Ovary (tissue), 9 donors: ENCODE measurements around the gene CEP131. TPM values are rescaled to one million over a fixed set of nuclear protein-coding genes. Genes with fewer than 3 reads are reported as not detected.

Experiments
- DNase-seq, 5 donors: peaks; one replicate each; pipeline ENCODE4 v3.0.0-alpha.2; 2019 to 2020
- H3K27ac ChIP-seq, 2 donors: fragments of 200-600 bp; one replicate each; pipeline versions ENCODE4 v1.5.1 to v1.8.0; 2019 to 2022
- H3K27me3 ChIP-seq: fragments of 200-600 bp; one replicate; pipeline ENCODE4 v1.8.0; 2022
- H3K36me3 ChIP-seq: fragments of 200-600 bp; sonication (generic); one replicate; pipeline ENCODE4 v1.5.1; 2019
- H3K4me1 ChIP-seq: one replicate; pipeline ENCODE4 v1.8.1; 2013; ENCODE audit warnings: mild to moderate bottlenecking, moderate library complexity; ENCODE audit not compliant: insufficient read depth
- H3K4me3 ChIP-seq: fragments of 200-600 bp; sonication (generic); one replicate; pipeline ENCODE4 v1.5.1; 2017
- H3K9me3 ChIP-seq, 2 donors: fragments of 200-600 bp in 1 of 2; sonication (generic) in 1 of 2; one replicate each; pipeline versions ENCODE4 v1.5.1 to v1.8.1; 2013 to 2019; ENCODE audit warnings: mild to moderate bottlenecking in 1 of 2, moderate library complexity in 1 of 2
- EP300 ChIP-seq: sonication (generic); formaldehyde crosslinking; IDR thresholded peaks from one replicate; pipeline ENCODE4 v1.6.1; 2017; ENCODE audit warnings: antibody characterized with exemption
- POLR2A ChIP-seq: fragments of 450-650 bp; IDR thresholded peaks from one replicate; pipeline ENCODE4 v1.6.1; 2017; ENCODE audit warnings: antibody characterized with exemption, mild to moderate bottlenecking, moderate library complexity
- WGBS, 3 donors: extraction: QIAGEN DNeasy Blood & Tissue Kit in 1 of 3; methylation state at CpG; one replicate each; pipeline versions ENCODE4 v1.1.5 to v1.1.7; 2013 to 2017; 5-methylcytosine and 5-hydroxymethylcytosine counted together
- intact Hi-C, 4 donors: fragments of 100-400 bp; cut with DNase I; formaldehyde crosslinking; loops; one replicate each; pipeline versions ENCODE4 v1.11.0 to v1.15.1; 2022 to 2023
- polyA plus RNA-seq, 2 donors: library from polyadenylated mRNA; stranded (reverse); fragments of 200-250 nt in 1 of 2; fragments of 350-450 nt in 1 of 2; fragmentation: Illumina TruSeq in 1 of 2; extraction: RNeasy Lipid Tissue Mini Kit (QIAGEN cat#74804) in 1 of 2; gene quantifications; one replicate each; pipeline ENCODE4 v1.2.3, GENCODE V29; 2013 to 2014
- total RNA-seq, 7 donors: library from RNA; depleted of rRNA in 2 of 7; stranded (reverse); fragments of >200 nt in 2 of 7; fragmentation: NEBNext Ultra II Directional in 3 of 7; extraction: Animal tissue kit (Norgen Biotek cat#: 25700) in 3 of 7; gene quantifications; one replicate each; pipeline versions ENCODE4 v1.1.0 to v1.2.4, GENCODE V29; 2016 to 2023
- TF ChIP-seq, protein P1 (sequence below), 3 donors: fragments of 450-650 bp in 2 of 3; fragments of 200-600 bp in 1 of 3; IDR thresholded peaks; one replicate each; pipeline versions ENCODE4 v1.5.1 to v1.8.0; 2016 to 2022; ENCODE audit warnings: antibody characterized with exemption in 3 of 3, mild to moderate bottlenecking in 1 of 3
- donor health status: DM: no; HTN: no; CAD: no; lungs with moderate emphysema.
- donor health status: DM: no; HTN: no; CAD: no.
- donor health status: Bipolar disorder and iron deficiency.
- donor health status: DM: yes; HTN: yes; CAD: no.
- donor health status: DM: no; HTN: no; CAD: no.
- donor health status: DM: yes; HTN: yes; CAD: no.

CEP131 gene
- total and polyA plus RNA-seq, 9 donors = 0.22 to 10.7 (median 8.8) TPM

GRCh38 chr17:81203136-81203535, 19.6 kb downstream of the CEP131 start:
- H3K4me1 ChIP-seq = no peaks in the 10 kb centered on the region
- no peak for DNase-seq
- H3K4me3 ChIP-seq = no peak overlapping the region
- intact Hi-C loops = loop anchor here in 1 of 4 donors (10.0 kb wide), 1 partner anchor 58 kb away; no protein-coding TSS in a partner anchor
- H3K27me3 ChIP-seq = no peaks in the 10 kb centered on the region
- WGBS, 3 donors = 91 to 94% (median 94%) methylated on average over 19 to 20 of the region's 20 CpGs
- no peak overlapping the region for H3K27ac ChIP-seq
- H3K36me3 ChIP-seq = no peaks in the 10 kb centered on the region
- TF ChIP-seq EP300 (no peak), POLR2A (no peak)
- TF ChIP-seq, protein P1, sequence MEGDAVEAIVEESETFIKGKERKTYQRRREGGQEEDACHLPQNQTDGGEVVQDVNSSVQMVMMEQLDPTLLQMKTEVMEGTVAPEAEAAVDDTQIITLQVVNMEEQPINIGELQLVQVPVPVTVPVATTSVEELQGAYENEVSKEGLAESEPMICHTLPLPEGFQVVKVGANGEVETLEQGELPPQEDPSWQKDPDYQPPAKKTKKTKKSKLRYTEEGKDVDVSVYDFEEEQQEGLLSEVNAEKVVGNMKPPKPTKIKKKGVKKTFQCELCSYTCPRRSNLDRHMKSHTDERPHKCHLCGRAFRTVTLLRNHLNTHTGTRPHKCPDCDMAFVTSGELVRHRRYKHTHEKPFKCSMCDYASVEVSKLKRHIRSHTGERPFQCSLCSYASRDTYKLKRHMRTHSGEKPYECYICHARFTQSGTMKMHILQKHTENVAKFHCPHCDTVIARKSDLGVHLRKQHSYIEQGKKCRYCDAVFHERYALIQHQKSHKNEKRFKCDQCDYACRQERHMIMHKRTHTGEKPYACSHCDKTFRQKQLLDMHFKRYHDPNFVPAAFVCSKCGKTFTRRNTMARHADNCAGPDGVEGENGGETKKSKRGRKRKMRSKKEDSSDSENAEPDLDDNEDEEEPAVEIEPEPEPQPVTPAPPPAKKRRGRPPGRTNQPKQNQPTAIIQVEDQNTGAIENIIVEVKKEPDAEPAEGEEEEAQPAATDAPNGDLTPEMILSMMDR (IDR thresholded peaks at IDR 0.05) = no peak
- H3K9me3 ChIP-seq = no peaks in the 10 kb centered on the region

GRCh38 chr17:81202318-81202717, 20.4 kb downstream of the CEP131 start:
- H3K27me3 ChIP-seq = no peaks in the 10 kb centered on the region
- H3K9me3 ChIP-seq = no peaks in the 10 kb centered on the region
- intact Hi-C loops = loop anchor here in 1 of 4 donors (10.0 kb wide), 1 partner anchor 58 kb away; no protein-coding TSS in a partner anchor
- no peaks in the 10 kb centered on the region for H3K36me3 ChIP-seq
- no peak for TF ChIP-seq POLR2A
- TF ChIP-seq, protein P1 (IDR thresholded peaks at IDR 0.05) = no peak
- no peak for TF ChIP-seq EP300
- H3K27ac ChIP-seq = no peak overlapping the region
- WGBS, 3 donors = 90 to 96% (median 94%) methylated on average over 5 to 10 of the region's 10 CpGs
- H3K4me3 ChIP-seq = no peak overlapping the region
- DNase-seq = no peak
- H3K4me1 ChIP-seq = no peaks in the 10 kb centered on the region

- no peaks in the 10 kb centered on the region for H3K36me3 ChIP-seq
- H3K4me1 ChIP-seq = no peaks in the 10 kb centered on the region
- H3K4me3 ChIP-seq = no peak overlapping the region
- H3K27ac ChIP-seq = no peak overlapping the region
- intact Hi-C loops = loop anchor here in 1 of 4 donors (10.0 kb wide), 1 partner anchor 56 kb away; no protein-coding TSS in a partner anchor
- TF ChIP-seq EP300 (no peak), POLR2A (no peak)
- TF ChIP-seq, protein P1 (IDR thresholded peaks at IDR 0.05) = no peak
- H3K9me3 ChIP-seq = no peaks in the 10 kb centered on the region
- WGBS, 3 donors = 70 to 76% (median 74%) methylated on average over 27 of the region's 27 CpGs
- DNase-seq = no peak
- H3K27me3 ChIP-seq = no peaks in the 10 kb centered on the region
These were observed 21.8 kb downstream of the CEP131 start for GRCh38 chr17:81200695-81201580.

DNA sequence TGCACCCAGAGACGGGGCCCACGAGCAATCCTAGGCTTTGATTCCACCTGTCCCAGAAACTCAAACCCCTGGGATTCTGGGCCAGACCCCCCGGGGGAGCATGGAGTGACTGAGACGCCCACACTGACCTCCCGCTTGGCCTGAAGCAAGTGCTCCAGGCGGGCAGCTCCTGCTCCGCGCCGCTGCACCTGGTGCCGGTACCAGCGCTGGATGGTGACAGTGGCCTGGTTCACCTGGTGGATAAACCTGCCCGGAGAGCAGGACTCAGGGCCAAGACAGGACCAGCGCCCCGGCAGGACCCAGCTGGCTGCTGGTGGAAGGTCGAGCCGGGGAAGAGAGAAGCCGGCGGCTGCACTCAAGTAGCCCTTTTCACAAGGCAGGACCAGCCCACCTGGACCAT, 22.6 kb downstream of the CEP131 start:
- no peaks in the 10 kb centered on the region for H3K27me3 ChIP-seq
- no peaks in the 10 kb centered on the region for H3K9me3 ChIP-seq
- H3K4me1 ChIP-seq = no peaks in the 10 kb centered on the region
- H3K4me3 ChIP-seq = no peak overlapping the region
- no peak for DNase-seq
- intact Hi-C loops = loop anchor here in 1 of 4 donors (10.0 kb wide), 1 partner anchor 55 kb away; no protein-coding TSS in a partner anchor
- H3K27ac ChIP-seq = no peak overlapping the region
- no peak for TF ChIP-seq EP300
- TF ChIP-seq, protein P1 (IDR thresholded peaks at IDR 0.05) = no peak
- TF ChIP-seq POLR2A = no peak
- H3K36me3 ChIP-seq = no peaks in the 10 kb centered on the region
- 87 to 90% (median 90%) methylated on average over 11 to 18 of the region's 18 CpGs for WGBS, 3 donors
